Mesodermal cell (in vitro differentiated cells): ENCODE measurements around the gene CASZ1.

Experiments
- H3K27ac ChIP-seq: 2 replicates; pipeline ENCODE4 v1.7.0; 2013; ENCODE audit warnings: mild to moderate bottlenecking, low read depth, low read length, moderate library complexity; ENCODE audit not compliant: severe bottlenecking
- H3K36me3 ChIP-seq: 2 replicates; pipeline ENCODE4 v1.7.1; 2013; ENCODE audit warnings: mild to moderate bottlenecking, low read length, moderate library complexity; ENCODE audit not compliant: control insufficient read depth, insufficient read depth
- H3K4me1 ChIP-seq: one replicate; pipeline ENCODE4 v1.7.1; 2013; ENCODE audit warnings: mild to moderate bottlenecking, low read length; ENCODE audit not compliant: insufficient read depth, control insufficient read depth, poor library complexity, severe bottlenecking
- H3K4me3 ChIP-seq: 2 replicates; pipeline ENCODE4 v1.7.0; 2013; ENCODE audit warnings: low read length, control low read depth, mild to moderate bottlenecking; ENCODE audit not compliant: insufficient read depth, poor library complexity, severe bottlenecking; ENCODE audit errors: extremely low read depth
- H3K9me3 ChIP-seq: 2 replicates; pipeline ENCODE4 v1.7.1; 2013; ENCODE audit warnings: mild to moderate bottlenecking, low read length, moderate library complexity; ENCODE audit not compliant: control insufficient read depth
- WGBS, 2 experiments: methylation state at CpG; one replicate each; pipeline ENCODE4 v1.1.5; 2013; ENCODE audit warnings: missing lambda C conversion rate in 2 of 2; ENCODE audit not compliant: insufficient coverage in 2 of 2; 5-methylcytosine and 5-hydroxymethylcytosine counted together

CASZ1 gene

DNA sequence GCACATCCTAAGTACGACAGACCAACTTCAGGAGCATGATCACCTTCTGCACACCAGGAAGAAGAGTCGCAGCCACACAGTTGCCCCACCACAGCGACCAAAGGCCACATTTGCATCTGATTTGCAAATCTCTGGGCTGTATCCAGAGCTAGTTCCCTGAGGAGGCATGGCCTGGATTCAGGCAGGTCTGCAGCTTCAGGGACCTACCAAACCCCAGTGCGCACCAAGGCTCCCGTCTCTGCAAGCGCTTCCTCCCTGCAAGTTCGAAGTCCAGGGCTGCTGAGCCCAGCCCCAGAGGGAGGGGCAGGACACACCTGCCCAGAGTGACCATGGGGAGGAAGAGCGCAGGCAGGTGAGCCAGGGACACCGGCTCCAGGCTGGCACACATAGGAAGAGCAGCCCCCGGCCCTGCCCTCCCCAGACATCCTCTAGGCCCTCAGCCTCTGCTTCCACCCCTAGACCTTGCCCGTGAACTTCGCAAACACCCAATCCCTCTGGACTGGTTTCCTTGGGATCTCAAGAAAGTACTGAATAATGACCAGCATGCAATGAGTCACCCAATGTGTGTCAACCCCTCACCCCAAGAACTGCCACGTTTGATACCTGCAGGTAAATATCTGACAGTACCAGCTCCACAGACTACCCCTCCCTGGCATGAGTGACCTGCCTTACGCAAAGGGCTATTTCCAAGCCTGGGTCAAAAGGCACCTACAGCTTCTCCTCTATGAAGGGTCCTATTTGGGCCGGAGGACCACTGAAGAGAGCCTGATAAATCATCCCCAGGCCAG is 36.8 kb downstream of the CASZ1 start:
- no peaks in the 10 kb centered on the region for H3K36me3 ChIP-seq
- no peak overlapping the region for H3K27ac ChIP-seq
- no peak overlapping the region for H3K4me3 ChIP-seq
- H3K9me3 ChIP-seq, result no peaks in the 10 kb centered on the region
- 86 to 87% methylated on average over 14 to 15 of the region's 15 CpGs for WGBS, 2 experiments
- H3K4me1 ChIP-seq, result no peaks in the 10 kb centered on the region

DNA sequence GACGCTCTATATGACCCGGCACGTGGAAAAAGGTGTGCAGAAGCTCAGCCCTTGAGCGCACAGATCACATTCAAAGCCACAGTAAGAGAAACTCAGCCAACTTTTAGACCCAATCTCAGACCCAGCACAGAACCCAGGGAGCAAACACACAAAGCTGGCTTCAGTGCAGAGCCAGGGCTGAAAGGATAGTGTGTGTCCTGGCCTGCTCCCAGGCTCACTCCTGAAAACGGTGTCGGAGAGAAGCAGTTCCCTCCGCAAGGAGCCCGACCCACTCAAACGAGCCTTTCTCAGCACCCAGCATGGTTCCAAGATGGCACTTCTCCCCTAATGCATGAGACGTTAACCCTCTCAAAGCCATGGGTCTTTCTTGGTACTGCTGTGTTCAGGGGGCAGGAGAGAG is 39.6 kb downstream of the CASZ1 start:
- H3K27ac ChIP-seq, result no peak overlapping the region
- no peaks in the 10 kb centered on the region for H3K4me1 ChIP-seq
- WGBS, 2 experiments, result 26 to 76% methylated on average over 6 to 8 of the region's 10 CpGs
- H3K9me3 ChIP-seq, result no peaks in the 10 kb centered on the region
- H3K36me3 ChIP-seq, result no peaks in the 10 kb centered on the region
- no peak overlapping the region for H3K4me3 ChIP-seq

DNA sequence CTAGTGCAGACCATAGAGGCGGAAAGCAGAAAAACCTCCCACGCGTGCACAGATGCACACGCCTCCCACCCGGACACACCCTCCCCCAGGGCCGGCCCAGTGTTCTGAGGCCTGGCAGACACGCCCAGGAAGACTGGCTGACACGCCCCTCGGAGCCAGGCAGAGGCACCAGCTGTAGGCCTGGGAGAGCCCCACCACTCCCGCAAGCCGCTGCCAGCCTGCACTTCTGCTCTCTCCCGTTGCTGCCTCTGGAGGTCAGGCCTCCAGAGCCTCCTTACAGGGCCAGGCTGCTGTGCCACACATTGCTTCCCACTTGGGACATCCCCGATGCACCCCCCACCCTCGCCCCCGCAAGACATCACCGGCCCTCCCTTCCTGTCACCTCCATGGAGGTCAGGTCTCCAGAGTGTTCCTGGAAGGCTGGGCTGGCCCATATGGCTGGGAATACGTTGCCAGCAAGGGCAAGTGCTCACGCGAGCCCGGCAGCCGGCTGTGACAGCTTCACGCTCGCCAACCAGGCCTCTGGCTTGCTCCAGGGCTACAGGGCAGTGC is 40.4 kb downstream of the CASZ1 start:
- H3K4me3 ChIP-seq, result no peak overlapping the region
- no peaks in the 10 kb centered on the region for H3K36me3 ChIP-seq
- H3K9me3 ChIP-seq, result no peaks in the 10 kb centered on the region
- no peak overlapping the region for H3K27ac ChIP-seq
- no peaks in the 10 kb centered on the region for H3K4me1 ChIP-seq
- WGBS, 2 experiments, result 81 to 84% methylated on average over 19 to 20 of the region's 23 CpGs

DNA sequence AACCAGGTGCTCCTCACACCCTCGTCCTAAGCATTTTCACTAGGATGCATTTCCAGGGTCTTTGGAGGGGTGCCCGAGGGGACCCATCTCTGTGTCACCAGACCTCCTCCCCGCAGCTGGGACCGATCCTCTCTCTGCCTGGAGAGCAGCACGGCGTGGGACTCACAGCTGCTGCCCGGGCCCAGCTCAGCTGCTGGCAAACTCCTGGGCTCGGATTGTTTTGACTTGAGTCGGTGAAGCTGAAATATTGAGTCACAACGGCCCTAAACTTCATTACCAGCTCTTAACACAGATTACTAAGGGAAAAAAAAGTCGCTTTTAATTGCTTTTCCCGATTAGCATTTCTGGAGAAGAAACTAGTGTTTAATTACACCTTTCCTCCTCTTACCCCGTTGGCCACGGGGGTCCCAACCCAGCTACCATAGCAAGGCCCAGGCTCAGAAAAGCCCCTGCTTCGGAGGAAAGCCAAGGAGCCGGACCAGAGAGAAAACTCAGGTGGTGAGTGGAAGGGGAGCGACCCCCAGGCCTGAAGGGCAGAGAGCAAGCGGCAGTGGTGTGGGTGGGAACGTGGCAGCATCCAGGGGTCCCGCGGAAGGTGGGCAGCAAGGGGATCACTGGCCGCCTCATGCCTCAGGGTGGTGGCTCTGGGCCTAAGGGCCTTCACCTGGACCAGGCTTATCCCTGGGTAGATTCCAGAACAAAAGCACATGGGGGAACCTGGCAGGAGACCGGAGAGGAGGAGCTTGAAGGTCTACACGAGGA is 41.7 kb downstream of the CASZ1 start:
- Histone ChIP-seq H3K4me1 (no peaks in the 10 kb centered on the region), H3K4me3 (no peak overlapping the region), H3K27ac (no peak overlapping the region), H3K9me3 (no peaks in the 10 kb centered on the region), H3K36me3 (no peaks in the 10 kb centered on the region)
- 94 to 95% methylated on average over 17 to 20 of the region's 24 CpGs for WGBS, 2 experiments

DNA sequence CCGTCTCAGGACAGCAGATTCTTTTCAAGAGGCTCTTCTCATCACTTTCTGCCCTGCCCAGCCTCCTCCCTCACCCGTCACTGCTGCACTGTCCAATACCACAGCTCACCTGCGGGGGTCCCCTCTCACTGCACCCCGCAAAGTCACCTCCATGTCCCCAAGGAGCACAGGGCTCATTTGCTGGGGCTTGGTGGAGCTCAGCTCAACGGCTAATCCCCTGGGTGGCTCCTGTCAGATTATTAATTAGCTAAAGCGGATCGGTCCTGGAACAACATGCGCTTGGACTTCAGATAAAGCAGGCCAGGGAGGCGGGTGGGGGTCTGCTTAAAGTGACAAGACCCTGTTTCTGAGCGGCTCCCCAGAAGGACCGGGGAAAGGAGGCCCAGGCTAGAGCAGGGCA is 43.1 kb downstream of the CASZ1 start:
- 75 to 83% methylated on average over 11 of the region's 11 CpGs for WGBS, 2 experiments
- H3K36me3 ChIP-seq, result no peaks in the 10 kb centered on the region

DNA sequence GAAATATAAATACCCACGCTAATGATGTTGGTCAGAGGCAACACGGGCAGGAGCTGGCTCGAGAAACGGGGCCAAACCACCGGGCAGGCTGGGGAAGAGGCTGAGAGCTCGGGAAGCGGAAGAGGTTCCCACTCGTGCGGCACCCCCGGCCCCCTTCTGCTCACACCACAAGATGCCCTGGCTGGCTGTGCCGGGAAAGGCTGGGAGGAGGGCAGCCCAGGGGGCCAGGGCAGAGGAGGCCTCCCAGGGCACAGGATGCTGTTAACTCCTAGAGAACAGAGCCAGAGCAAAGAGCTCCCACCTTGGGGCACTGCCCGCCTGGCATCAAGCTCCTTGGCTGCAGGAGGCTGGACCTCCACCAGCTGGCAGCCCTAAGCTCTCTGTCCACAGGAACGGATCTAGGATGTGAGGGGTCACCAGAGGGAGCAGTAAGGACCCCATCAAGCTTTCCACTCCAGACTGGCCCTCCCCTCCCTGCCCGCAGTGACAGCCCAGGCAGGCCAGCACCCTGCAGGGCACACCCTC is 44.8 kb downstream of the CASZ1 start:
- Histone ChIP-seq H3K36me3 (no peaks in the 10 kb centered on the region), H3K9me3 (no peaks in the 10 kb centered on the region), H3K4me3 (no peak overlapping the region), H3K4me1 (no peaks in the 10 kb centered on the region), H3K27ac (no peak overlapping the region)
- 88 to 89% methylated on average over 9 to 10 of the region's 14 CpGs for WGBS, 2 experiments

More for the DNA sequence above, 43.1 kb downstream of the CASZ1 start:
- Histone ChIP-seq H3K27ac (no peak overlapping the region), H3K4me3 (no peak overlapping the region), H3K9me3 (no peaks in the 10 kb centered on the region), H3K4me1 (no peaks in the 10 kb centered on the region)

DNA sequence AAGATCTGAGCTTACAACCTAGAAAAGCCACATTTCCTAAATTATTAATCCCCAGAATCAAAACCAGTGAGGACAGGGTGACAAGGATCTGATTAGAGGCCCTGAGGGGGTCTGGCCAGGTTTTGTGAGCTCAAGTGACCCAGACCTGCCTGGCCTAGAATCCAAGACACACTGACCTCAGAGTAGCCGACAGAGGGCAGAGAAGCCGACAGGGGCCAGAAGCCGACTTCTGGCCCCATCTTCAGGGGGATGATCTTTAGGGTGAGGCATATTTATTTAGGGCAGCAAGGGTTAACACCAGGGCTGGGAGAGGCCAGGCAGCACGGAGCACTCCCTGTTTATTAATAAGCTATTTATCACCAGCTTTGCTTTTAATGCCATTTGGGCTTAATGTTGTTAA is 45.3 kb downstream of the CASZ1 start:
- Histone ChIP-seq H3K27ac (no peak overlapping the region), H3K9me3 (no peaks in the 10 kb centered on the region), H3K36me3 (no peaks in the 10 kb centered on the region), H3K4me1 (no peaks in the 10 kb centered on the region), H3K4me3 (no peak overlapping the region)
- WGBS, 2 experiments, result 100% methylated on average over 1 of the region's 4 CpGs; no CpG with 5 or more reads in 1 of the 2 experiments

DNA sequence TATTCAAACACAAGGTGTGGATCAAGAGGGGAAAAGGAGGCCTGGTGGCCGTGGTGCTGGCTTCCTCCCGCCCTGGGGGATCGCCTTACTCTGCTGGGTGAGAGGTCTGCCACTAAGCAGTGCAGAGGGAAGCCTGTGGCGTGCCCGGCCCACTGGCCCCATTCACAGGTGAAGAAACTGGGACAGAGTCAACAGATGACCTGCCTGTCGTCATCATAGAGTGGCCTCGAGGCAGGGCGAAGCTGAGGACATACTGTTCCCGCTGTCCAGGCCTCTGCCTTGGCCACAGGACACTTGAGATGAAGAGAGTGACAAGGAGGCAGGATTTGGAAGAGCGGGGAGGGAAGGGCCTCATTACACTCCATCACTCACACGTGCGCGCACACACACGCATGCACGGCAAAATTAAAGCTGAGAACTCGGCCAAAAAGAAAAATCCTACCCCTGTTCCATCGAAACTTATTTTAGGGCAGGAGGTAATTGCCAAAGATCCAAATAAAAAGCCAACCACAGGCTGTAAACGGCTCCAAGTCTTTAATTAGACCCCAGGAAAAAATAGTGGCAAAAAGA is 50.5 kb downstream of the CASZ1 start:
- Histone ChIP-seq H3K4me1 (no peaks in the 10 kb centered on the region), H3K9me3 (no peaks in the 10 kb centered on the region), H3K4me3 (no peak overlapping the region), H3K27ac (no peak overlapping the region), H3K36me3 (no peaks in the 10 kb centered on the region)
- WGBS, 2 experiments, result 91 to 96% methylated on average over 11 to 12 of the region's 18 CpGs

DNA sequence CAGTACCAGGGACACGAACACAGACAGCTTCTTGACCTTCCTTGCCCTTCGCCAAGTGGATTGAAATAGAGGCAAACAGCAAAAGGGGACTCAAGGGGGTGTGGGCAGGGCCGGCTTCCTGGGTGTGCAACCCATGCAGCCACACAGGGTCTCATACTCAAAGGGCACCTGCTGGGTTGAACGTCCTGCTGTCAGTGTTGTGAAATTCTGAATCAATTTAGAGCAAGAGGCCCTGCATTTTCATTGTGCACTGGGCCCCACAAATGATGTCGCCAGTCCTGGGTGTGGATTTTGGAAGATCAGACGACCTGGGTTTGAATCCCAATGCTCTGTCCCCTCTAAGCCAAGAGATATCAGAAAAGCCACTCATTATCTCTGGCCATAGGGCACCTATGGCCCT is 51.1 kb downstream of the CASZ1 start:
- no peaks in the 10 kb centered on the region for H3K36me3 ChIP-seq
- 79% methylated on average over 6 of the region's 6 CpGs for WGBS, 2 experiments
- H3K27ac ChIP-seq, result no peak overlapping the region
- H3K4me3 ChIP-seq, result no peak overlapping the region
- no peaks in the 10 kb centered on the region for H3K4me1 ChIP-seq
- H3K9me3 ChIP-seq, result no peaks in the 10 kb centered on the region

DNA sequence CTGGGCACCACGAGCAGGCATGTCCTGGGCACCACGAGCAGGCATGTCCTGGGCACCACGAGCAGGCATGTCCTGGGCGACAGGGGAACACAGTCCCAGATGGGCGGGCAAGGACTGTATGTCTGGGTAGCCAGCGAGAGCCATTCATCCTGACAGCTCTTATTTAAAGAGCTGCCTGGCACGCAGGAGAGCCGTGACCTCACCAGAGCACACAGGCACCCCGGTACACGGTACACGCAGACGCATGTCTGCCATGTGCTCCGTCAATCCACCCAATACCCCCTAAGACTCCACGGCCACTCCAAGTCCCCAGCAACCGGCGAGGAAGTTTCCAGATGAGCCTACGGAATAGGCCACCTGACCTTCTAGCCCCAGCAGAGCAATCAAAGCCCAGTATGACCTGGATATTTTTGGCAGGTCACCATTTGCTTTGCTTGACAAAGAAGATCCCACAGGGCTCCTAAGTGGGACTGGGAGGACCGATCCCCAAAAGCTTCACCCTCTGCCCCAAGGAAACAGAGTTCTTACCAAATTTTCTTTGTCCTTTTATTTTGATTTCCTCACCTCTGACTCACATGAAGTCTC is 51.7 kb downstream of the CASZ1 start:
- no peak overlapping the region for H3K4me3 ChIP-seq
- no peaks in the 10 kb centered on the region for H3K4me1 ChIP-seq
- no peak overlapping the region for H3K27ac ChIP-seq
- H3K9me3 ChIP-seq, result no peaks in the 10 kb centered on the region
- WGBS, 2 experiments, result 88% methylated on average over 15 to 17 of the region's 18 CpGs
- no peaks in the 10 kb centered on the region for H3K36me3 ChIP-seq
